Measurements from ENCODE around the gene PUM1.

DNA sequence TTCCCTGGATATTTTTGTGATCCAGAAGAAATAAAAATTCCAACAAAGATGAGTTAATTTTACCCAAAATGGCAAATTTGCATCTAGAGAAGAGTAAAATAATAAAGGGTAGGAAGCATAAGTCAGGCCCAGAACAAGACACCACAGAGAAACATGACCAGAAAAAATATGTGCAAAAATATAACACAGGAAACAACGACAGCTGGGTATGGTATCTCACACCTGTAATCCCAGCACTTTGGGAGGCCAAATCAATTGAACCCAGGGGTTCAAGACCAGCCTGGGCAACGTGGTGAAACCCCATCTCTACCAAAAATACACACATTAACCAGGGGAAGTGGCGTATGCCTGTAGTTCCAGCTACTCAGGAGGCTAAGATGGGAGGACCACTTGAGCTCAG is 117.2 kb downstream of the PUM1 start:
- no peak for TF ChIP-seq POLR2AphosphoS5 (IDR thresholded peaks at IDR 0.05; ENCODE audit: low read depth, low read length)
- no peak for TF ChIP-seq TCF7L2 (IDR thresholded peaks at IDR 0.05; ENCODE audit: low read depth, low read length)
- TF ChIP-seq, protein P1, sequence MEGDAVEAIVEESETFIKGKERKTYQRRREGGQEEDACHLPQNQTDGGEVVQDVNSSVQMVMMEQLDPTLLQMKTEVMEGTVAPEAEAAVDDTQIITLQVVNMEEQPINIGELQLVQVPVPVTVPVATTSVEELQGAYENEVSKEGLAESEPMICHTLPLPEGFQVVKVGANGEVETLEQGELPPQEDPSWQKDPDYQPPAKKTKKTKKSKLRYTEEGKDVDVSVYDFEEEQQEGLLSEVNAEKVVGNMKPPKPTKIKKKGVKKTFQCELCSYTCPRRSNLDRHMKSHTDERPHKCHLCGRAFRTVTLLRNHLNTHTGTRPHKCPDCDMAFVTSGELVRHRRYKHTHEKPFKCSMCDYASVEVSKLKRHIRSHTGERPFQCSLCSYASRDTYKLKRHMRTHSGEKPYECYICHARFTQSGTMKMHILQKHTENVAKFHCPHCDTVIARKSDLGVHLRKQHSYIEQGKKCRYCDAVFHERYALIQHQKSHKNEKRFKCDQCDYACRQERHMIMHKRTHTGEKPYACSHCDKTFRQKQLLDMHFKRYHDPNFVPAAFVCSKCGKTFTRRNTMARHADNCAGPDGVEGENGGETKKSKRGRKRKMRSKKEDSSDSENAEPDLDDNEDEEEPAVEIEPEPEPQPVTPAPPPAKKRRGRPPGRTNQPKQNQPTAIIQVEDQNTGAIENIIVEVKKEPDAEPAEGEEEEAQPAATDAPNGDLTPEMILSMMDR (IDR thresholded peaks at IDR 0.05), result no peak

Data from Panc1 (cell line).